HepG2 (cell line): ENCODE measurements around the gene TEX51. TPM values are rescaled to one million over a fixed set of nuclear protein-coding genes. Genes with fewer than 3 reads are reported as not detected.

ENCODE experiments used
- ATAC-seq: fragments of 200-7000 bp; cut with Tn5 transposase; 3 replicates; pipeline ENCODE4 v1.9.1; 2020; ENCODE audit warnings: mild to moderate bottlenecking, moderate library complexity
- BruUV-seq: library from RNA; stranded (reverse); fragments of 400-500 nt; replicated peaks from 2 replicates; lab custom pipeline; 2021; lab: Mats Ljungman, UMichigan
- CTCF ChIA-PET: fragments of 300-600 bp; formaldehyde crosslinking; extraction: SDS; loops from one replicate; lab custom pipeline; 2021; ENCODE audit warnings: low total read pairs, inconsistent platforms, low intra/inter-chr PET ratio; lab: Yijun Ruan, JAX
- POLR2A ChIA-PET: fragments of 350-600 bp; sonication (Branson Sonifier 250); formaldehyde crosslinking; loops from one replicate; lab custom pipeline; 2020; ENCODE audit warnings: antibody characterized with exemption, inconsistent platforms; lab: Yijun Ruan, JAX
- DNase-seq: peaks from one replicate; pipeline ENCODE4 v3.0.0-alpha.2; 2015; ENCODE audit warnings: low spot score
- FAIRE-seq: peaks from 3 replicates; lab custom pipeline; 2011; peaks lifted over from hg19 to GRCh38; lab: Jason Lieb, UNC
- H2AFZ ChIP-seq: one replicate; pipeline ENCODE4 v1.6.1; 2011; ENCODE audit warnings: low read length, inconsistent platforms
- H3K27ac ChIP-seq: fragments of 300-600 bp; 3 replicates; pipeline ENCODE4 v1.8.0; 2011; ENCODE audit warnings: mixed run types, mild to moderate bottlenecking, mixed read lengths, low read length, inconsistent platforms; ENCODE audit not compliant: insufficient read depth; ENCODE audit errors: extremely low read length
- H3K27me3 ChIP-seq, 2 experiments: fragments of 200-600 bp in 1 of 2; 2 replicates in 1 of 2; 3 replicates in 1 of 2; pipeline versions ENCODE4 v1.6.0 to v1.8.0; 2011; ENCODE audit warnings: low read length in 2 of 2, mild to moderate bottlenecking in 2 of 2, moderate library complexity in 2 of 2, inconsistent platforms in 1 of 2; ENCODE audit not compliant: insufficient read depth in 2 of 2, control insufficient read depth in 1 of 2
- H3K36me3 ChIP-seq, 2 experiments: fragments of 200-600 bp in 1 of 2; replicated peaks in 1 of 2; 2 replicates in 1 of 2; 3 replicates in 1 of 2; pipeline versions ENCODE4 v1.5.1 to v1.8.0; 2011; ENCODE audit warnings: low read length in 2 of 2, inconsistent platforms in 1 of 2; ENCODE audit not compliant: insufficient read depth in 2 of 2, control insufficient read depth in 1 of 2
- H3K4me1 ChIP-seq: 2 replicates; pipeline ENCODE4 v1.5.1; 2012; ENCODE audit warnings: low read length, inconsistent platforms; ENCODE audit not compliant: insufficient read depth
- H3K4me2 ChIP-seq: 2 replicates; pipeline ENCODE4 v1.6.0; 2011; ENCODE audit warnings: low read depth, low read length, inconsistent platforms
- H3K4me3 ChIP-seq, 3 experiments: fragments of 200-600 bp in 1 of 3; sonication (generic), shearing (Covaris generic) in 1 of 3; replicated peaks in 1 of 3; 2 replicates each; pipeline ENCODE4 v1.5.1; 2011 to 2016; ENCODE audit warnings: low read length in 3 of 3, inconsistent platforms in 2 of 3, low read depth in 2 of 3, mild to moderate bottlenecking in 2 of 3, control low read depth in 1 of 3, mixed read lengths in 1 of 3; ENCODE audit not compliant: insufficient read depth in 1 of 3
- H3K79me2 ChIP-seq: one replicate; pipeline ENCODE4 v1.6.1; 2011; ENCODE audit warnings: low read length, inconsistent platforms; ENCODE audit not compliant: insufficient read depth
- H3K9ac ChIP-seq: 2 replicates; pipeline ENCODE4 v1.6.0; 2011; ENCODE audit warnings: mild to moderate bottlenecking, low read depth, low read length, inconsistent platforms; ENCODE audit not compliant: insufficient read depth
- H3K9me3 ChIP-seq: 2 replicates; pipeline ENCODE4 v1.5.1; 2012; ENCODE audit warnings: mild to moderate bottlenecking, low read length
- H4K20me1 ChIP-seq: 2 replicates; pipeline ENCODE4 v1.6.0; 2011; ENCODE audit warnings: inconsistent platforms, mild to moderate bottlenecking, low read length, moderate library complexity; ENCODE audit not compliant: insufficient read depth
- ARNTL ChIP-seq: sonication (generic); formaldehyde crosslinking; IDR thresholded peaks from 2 replicates; pipeline ENCODE4 v1.4.0; 2020; ENCODE audit warnings: mild to moderate bottlenecking, missing genetic modification reagents
- ATF1 ChIP-seq: IDR thresholded peaks from 2 replicates; pipeline ENCODE4 v1.6.1; 2016; ENCODE audit warnings: mild to moderate bottlenecking, control low read depth
- CBFB ChIP-seq: sonication (generic); formaldehyde crosslinking; IDR thresholded peaks from 2 replicates; pipeline ENCODE4 v1.4.0; 2020; ENCODE audit warnings: missing genetic modification reagents
- MTA3 ChIP-seq: sonication (generic); formaldehyde crosslinking; IDR thresholded peaks from 2 replicates; pipeline ENCODE4 v1.4.0; 2020; ENCODE audit warnings: missing genetic modification reagents
- PAXIP1 ChIP-seq: sonication (generic); formaldehyde crosslinking; conservative IDR thresholded peaks from 2 replicates; pipeline ENCODE4 v1.4.0; 2020; ENCODE audit warnings: mild to moderate bottlenecking, missing genetic modification reagents, moderate library complexity
- TBP ChIP-seq: sonication (generic); formaldehyde crosslinking; IDR thresholded peaks from 2 replicates; pipeline ENCODE4 v1.5.0; 2020; ENCODE audit warnings: missing genetic modification reagents
- ZNF775 ChIP-seq: sonication (generic); formaldehyde crosslinking; IDR thresholded peaks from 2 replicates; pipeline ENCODE4 v1.4.0; 2020; ENCODE audit warnings: missing genetic modification reagents, mild to moderate bottlenecking, moderate library complexity, borderline replicate concordance
- WGBS: methylation state at CpG from one replicate; pipeline ENCODE4 v1.1.6; 2017; ENCODE audit warnings: low lambda C conversion rate; 5-methylcytosine and 5-hydroxymethylcytosine counted together
- in situ Hi-C: cut with HindIII; loops from 2 replicates; pipeline ENCODE4 v1.10.0; 2017; ENCODE audit warnings: low pct_unique_long_range_greater_than_20kb; ENCODE audit not compliant: extremely low pct_ligation_motif_present
- intact Hi-C: fragments of 100-400 bp; cut with micrococcal nuclease; formaldehyde crosslinking; loops from one replicate; pipeline ENCODE4 v1.10.0; 2022; ENCODE audit not compliant: unreplicated experiment
- polyA plus RNA-seq, 8 experiments: library from polyadenylated mRNA; depleted of rRNA in 3 of 8; stranded (reverse) in 7 of 8; unstranded in 1 of 8; fragments of >200 nt; fragmentation: Illumina TruSeq in 4 of 8; extraction: Trizol in 4 of 8; gene quantifications; 2 replicates each; pipeline versions ENCODE4 v1.2.1 to v1.2.3, GENCODE V29; 2011 to 2016; ENCODE audit warnings: low read depth in 4 of 8, missing spikeins in 1 of 8, mixed read lengths in 1 of 8; ENCODE audit not compliant: insufficient read depth in 1 of 8
- total RNA-seq, 5 experiments: library from RNA; depleted of rRNA; stranded (reverse); fragments of >200 nt; fragmentation: Illumina TruSeq; extraction: Trizol; gene quantifications; 2 replicates each; pipeline ENCODE4 v1.2.3, GENCODE V29; 2016; ENCODE audit warnings: low read depth in 1 of 5

TEX51 gene
- total and polyA plus RNA-seq, 2 of the 13 experiments (the other 11 are each of a cell fraction or from before 2014, with no cell fraction given), result not detected

DNA sequence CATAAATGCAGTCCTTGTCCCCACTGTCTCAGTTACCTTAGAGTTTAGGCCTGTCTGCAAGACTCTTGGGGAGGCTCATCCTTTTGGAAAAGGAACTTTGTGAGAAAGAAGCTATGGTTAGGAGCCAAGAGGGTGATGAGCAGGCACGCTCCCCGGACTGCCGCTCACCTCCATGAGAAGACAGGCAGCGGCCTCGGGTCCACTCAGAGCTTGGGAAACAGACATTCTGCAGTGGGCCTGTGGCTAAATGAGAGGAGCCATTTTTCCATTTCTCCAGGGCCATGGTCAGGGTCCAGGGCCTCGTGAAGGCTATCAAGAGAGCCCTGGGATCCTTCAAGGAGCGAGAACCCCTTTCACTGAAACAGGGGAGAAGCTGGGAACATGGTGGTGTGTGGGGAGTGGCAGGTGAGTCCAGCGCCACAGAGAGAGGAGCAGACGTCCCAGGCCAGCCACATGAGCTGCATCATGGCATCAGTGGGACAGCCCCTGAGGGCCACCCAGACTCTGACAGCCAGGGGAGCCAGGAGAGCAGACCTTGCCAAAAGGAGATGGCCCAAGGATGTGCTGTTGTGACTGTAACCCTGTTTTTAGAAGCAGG, 4.0 kb upstream of the TEX51 start:
- Histone ChIP-seq H2AFZ (no peak overlapping the region), H3K4me1 (no peaks in the 10 kb centered on the region)
- ATAC-seq, result no peak
- TF ChIP-seq MTA3, result no peak
- no peak for TF ChIP-seq ZNF775 (CRISPR knock-in tag)
- TF ChIP-seq TBP (CRISPR knock-in tag), result no peak
- TF ChIP-seq PAXIP1, result no peak
- no peak for TF ChIP-seq CBFB
- TF ChIP-seq ATF1 (CRISPR knock-in tag), result no peak
- TF ChIP-seq ARNTL, result no peak
- TF ChIP-seq, all 625 proteins: peak for 0
- no peaks in the 10 kb centered on the region for H3K79me2 ChIP-seq
- no TSS peak for BruUV-seq
- no peak overlapping the region for H3K27ac ChIP-seq
- no peak overlapping the region for H3K9ac ChIP-seq
- H3K27me3 ChIP-seq, result peaks cover 0 to 33% of the 10 kb centered on the region in 2 experiments; a peak in 2 of 5 replicates
- CTCF ChIA-PET, result no interaction called here
- no peaks in the 10 kb centered on the region for H4K20me1 ChIP-seq
- FAIRE-seq (no peak), DNase-seq (no peak)
- intact Hi-C loops (no loop called here), in situ Hi-C loops (no loop called here)
- POLR2A ChIA-PET, result no interaction called here
- no peaks in the 10 kb centered on the region for H3K36me3 ChIP-seq
- H3K9me3 ChIP-seq, result no peaks in the 10 kb centered on the region
- 11% methylated on average over 9 of the region's 9 CpGs for WGBS
- no peak overlapping the region for H3K4me3 ChIP-seq
- no peak overlapping the region for H3K4me2 ChIP-seq
